Urothelium cell line (cell line): ENCODE results near the gene FOXN4.

ENCODE experiments used
- DNase-seq: peaks from one replicate; pipeline ENCODE4 v3.0.0; 2011; ENCODE audit warnings: low spot score, mixed read lengths
- FAIRE-seq: peaks from 2 replicates; lab custom pipeline; 2011; peaks lifted over from hg19 to GRCh38; lab: Jason Lieb, UNC

FOXN4 gene

GRCh38 chr12:109232731-109233130 is 76.4 kb downstream of the FOXN4 start:
- DNase-seq (no peak), FAIRE-seq (no peak)

DNA sequence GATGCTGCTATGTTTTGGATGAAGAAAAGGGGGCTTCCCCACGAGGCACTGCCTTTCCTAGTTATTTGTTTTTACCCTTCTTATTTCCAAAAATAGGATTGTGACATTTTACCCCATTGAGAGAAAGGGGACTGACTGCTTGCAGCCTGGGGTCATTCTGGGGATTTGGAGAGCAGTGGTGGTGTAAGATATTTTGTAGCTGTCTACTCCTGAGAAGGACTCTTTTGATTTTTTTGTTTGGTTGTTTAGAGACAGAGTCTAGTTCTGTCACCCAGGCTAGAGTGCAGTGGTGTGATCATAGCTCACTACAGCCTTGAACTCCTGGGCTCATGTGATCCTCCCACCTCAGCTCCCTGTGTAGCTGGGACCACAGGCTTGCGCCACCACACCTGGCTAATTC is 78.9 kb downstream of the FOXN4 start:
- FAIRE-seq, result no peak
- DNase-seq, result no peak

- FAIRE-seq, result no peak
- DNase-seq, result no peak
Observed at GRCh38 chr12:109228664-109229063, 80.4 kb downstream of the FOXN4 start.
